HG03558 (cell line): ENCODE measurements around the gene PLCB2.

Experiments used
- ATAC-seq: cut with Tn5 transposase; IDR thresholded peaks from one replicate; pipeline ENCODE4 v1.9.1; 2021; ENCODE audit warnings: moderate number of reproducible peaks; ENCODE audit not compliant: unreplicated experiment; ENCODE audit errors: extremely low read depth

The PLCB2 gene

DNA sequence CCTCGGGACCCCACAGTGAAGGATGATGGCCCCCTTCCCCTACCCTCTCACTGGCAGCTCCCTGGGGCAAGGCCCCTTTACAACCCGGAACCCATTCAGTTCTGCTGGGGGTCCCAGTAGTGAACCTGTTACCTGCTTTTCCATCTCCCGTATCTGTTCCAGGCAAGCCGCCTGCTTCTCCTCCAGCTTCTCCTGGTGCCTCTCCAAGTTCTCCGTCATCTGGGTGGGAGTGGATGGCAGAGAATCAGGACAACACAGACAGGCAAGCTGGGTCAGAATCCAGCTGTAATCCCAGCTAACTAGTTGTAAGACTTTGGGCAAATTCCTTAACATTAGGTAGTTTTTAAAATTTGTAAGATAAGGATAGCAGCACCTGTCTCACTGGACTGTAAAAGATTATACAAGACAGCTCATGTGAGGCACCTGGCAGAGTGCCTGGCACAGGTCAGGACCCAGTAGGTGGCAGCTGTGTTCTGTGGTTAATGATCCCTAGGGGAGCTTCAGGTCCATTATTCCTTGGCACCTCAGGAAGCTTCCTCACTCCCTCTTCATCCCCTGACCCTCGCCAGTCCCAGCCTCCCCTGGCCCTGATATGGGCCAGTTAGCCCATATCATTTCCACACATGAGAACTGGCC is 18.5 kb downstream of the PLCB2 start:
- no peak for ATAC-seq

DNA sequence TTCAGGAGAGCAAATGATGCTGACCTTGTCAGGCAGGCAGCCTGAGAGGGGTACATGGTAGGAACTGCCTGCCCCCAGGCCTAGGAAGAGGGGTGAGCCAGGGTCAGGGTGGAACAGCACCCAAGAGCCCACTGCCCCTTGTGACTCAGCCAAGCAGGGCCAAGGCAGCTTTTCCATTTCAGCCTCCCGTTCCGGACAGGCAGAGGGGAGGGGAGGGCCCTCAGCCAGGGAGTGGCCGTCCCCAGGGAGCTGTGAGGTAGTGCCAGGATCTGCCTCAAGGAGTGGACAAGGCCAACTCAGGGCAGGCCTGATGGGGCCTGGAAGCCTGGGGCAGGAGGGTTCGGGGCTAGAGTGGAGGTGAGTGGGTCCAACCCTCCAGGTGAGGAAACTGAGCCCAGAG is 19.8 kb downstream of the PLCB2 start:
- no peak for ATAC-seq

DNA sequence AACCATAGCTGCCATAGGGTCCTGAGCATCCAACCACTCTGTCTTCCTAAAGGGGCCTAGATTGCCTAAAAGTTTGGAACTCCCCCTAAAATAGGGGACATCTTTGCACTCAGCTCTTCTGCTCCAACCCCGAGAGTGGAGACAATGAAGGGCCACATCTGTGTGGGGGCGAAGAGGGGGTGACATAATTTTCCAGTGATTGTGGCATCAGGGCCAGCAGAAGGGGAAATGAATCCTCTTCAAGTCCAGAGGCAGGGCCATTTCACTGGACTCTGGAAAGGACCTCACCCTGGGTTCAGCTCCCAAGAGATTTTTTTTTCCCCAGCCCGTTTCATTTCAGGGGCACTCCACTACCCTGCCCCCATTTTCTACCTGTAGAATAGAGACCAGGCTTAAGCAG is 20.2 kb downstream of the PLCB2 start:
- no peak for ATAC-seq

GRCh38 chr15:40286794-40287193 is 20.9 kb downstream of the PLCB2 start:
- ATAC-seq, result no peak

GRCh38 chr15:40286061-40286532 is 21.6 kb downstream of the PLCB2 start:
- ATAC-seq, result no peak

- ATAC-seq, result no peak
Observed at GRCh38 chr15:40285554-40286011, 22.2 kb downstream of the PLCB2 start.

- no peak for ATAC-seq
Observed at GRCh38 chr15:40285151-40285550, 22.6 kb downstream of the PLCB2 start.

DNA sequence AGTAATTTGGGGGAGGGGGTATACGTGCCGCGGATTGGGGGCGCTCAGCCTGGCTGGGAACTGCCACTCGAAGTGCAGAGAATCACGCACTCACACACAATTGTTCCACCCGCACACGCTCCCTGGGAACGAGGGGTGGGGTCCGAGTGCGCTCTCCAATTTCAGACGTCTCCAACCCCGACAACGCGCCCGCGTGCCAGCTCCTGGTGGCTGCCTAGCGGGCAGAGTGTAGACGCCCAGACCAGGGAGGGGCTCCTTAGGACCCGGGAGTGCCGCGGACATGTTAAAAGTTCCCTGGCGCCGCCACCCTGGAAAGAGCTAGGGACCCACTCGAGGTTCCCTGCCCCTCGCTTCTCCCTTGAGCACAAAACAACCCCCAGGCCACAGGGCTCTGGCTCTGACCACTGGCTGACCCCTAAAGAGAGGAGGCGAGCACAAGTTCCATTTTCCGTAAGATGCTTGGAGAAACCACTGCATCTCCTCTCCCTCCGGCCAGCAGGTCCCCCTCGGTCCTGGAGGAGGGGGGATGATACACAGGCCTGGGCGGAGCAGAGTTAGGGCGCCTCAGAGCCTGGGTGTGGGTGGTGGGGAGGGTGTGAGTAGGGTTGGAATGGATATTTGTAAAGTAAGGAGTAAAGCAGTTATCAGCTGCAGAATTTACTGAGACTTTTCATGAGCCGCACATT is 24.0 kb downstream of the PLCB2 start:
- no peak for ATAC-seq

GRCh38 chr15:40282869-40283614 is 24.7 kb downstream of the PLCB2 start, which contains the start of gene ANKRD63:
Gene ANKRD63 (minus strand): TSS chr15:40283064. CDS start chr15:40282586, 478 bp downstream.
- ATAC-seq, result no peak

DNA sequence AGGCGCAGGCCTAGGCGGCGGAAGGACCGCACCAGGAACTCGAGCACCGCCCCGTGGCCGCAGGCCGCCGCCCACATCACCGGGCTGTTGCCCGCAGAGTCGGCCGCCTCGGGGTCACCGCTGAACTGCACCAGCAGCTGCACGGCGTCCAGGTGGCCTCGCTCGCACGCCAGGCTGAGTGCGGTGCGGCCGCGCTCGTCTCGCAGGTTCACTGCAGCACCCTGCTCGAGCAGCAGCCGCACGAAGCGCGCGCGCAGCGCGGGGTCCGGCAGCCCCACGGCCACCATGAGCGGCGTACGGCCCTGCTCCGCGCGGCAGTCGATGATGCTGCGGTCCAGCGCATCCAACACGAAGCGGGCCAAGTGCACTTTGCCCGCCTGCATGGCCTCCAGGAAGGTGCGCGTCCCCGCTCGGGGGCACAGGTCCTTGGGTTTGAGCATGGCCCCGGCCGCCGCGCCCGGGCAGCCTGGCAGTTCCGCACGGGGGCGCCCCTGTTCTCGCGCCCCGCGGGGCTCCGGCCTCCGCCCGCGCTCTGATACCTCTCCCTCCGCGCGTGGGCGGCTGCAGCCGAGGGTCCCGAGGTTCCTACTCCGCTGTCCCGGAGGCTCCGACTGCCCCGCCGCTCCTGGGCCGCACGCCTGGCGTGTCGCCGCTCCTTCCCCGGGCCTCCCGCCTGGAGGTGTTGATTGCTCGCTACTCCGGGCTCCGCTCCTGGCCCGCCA is 25.4 kb downstream of the PLCB2 start:
- ATAC-seq, result no peak

DNA sequence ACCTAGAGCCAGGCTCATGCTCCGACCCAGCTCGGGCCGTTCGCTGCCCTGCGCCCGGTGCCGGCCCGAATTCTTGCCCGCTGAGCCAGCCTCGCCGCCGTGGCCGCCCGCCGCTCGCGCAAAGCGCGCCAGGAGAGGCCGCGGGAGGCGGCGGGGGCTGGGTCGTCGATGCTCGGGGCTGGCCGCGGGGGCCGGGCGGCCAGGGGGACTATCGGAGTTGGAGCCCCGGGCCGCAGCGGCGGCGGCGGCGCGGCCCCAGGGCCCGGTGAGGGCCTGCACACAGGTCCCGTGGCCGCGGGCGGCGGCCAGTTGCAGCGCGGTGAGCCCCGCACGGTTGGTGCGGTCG is 26.0 kb downstream of the PLCB2 start:
- ATAC-seq, result no peak

GRCh38 chr15:40281057-40281800 is 26.5 kb downstream of the PLCB2 start:
- no peak for ATAC-seq

- no peak for ATAC-seq
Observed at GRCh38 chr15:40280260-40281056, 27.3 kb downstream of the PLCB2 start.

GRCh38 chr15:40279437-40280141 is 28.1 kb downstream of the PLCB2 start:
- no peak for ATAC-seq

GRCh38 chr15:40278026-40278425 is 29.7 kb downstream of the PLCB2 start:
- no peak for ATAC-seq

DNA sequence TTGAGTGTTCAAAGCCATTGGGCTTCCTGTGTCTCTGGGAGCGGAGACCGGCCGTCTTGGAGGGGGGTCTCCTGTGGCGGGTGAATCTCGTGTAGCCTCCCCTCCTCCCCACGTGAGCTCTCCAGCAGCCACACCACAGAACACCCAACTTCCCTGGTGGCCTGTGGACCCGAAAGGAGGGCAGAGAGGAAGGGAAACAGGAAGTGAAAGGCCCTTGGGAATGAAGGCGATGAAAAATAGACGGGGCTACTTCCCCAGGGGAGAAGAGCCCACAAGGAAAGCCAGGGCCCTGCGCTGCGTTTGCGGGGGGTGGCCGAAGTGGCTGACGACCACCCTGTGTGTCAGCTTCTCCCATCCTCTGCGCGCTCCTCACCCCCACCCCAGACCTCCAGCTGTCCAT is 30.3 kb downstream of the PLCB2 start:
- no peak for ATAC-seq

GRCh38 chr15:40276927-40277326 is 30.8 kb downstream of the PLCB2 start:
- no peak for ATAC-seq

DNA sequence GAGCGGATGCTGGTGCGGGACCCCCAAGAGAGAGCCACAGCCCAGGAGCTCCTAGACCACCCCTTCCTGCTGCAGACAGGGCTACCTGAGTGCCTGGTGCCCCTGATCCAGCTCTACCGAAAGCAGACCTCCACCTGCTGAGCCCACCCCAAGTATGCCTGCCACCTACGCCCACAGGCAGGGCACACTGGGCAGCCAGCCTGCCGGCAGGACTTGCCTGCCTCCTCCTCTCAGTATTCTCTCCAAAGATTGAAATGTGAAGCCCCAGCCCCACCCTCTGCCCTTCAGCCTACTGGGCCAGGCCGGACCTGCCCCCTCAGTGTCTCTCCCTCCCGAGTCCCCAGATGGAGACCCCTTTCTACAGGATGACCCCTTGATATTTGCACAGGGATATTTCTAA is 31.8 kb downstream of the PLCB2 start:
- no peak for ATAC-seq

GRCh38 chr15:40275523-40275922 is 32.2 kb downstream of the PLCB2 start:
- ATAC-seq, result no peak
